Kidney (tissue), 2 donors: ENCODE results near the gene MKNK2. TPM values are rescaled to one million over a fixed set of nuclear protein-coding genes. Genes with fewer than 3 reads are reported as not detected.

Experiments used
- polyA plus RNA-seq: library from polyadenylated mRNA; stranded (reverse); fragments of 350-450 nt; fragmentation: Illumina TruSeq; extraction: RNeasy Lipid Tissue Mini Kit (QIAGEN cat#74804); gene quantifications from one replicate; pipeline ENCODE4 v1.2.3, GENCODE V29; 2014; ENCODE audit warnings: low read depth, low replicate concordance; ENCODE audit not compliant: insufficient read depth
- total RNA-seq: library from RNA; stranded (reverse); fragmentation: NEBNext Ultra II Directional; extraction: Animal tissue kit (Norgen Biotek cat#: 25700); gene quantifications from one replicate; pipeline ENCODE4 v1.2.1, GENCODE V29; 2021
- donor health status: DM: yes; HTN: yes; CAD: no.

MKNK2 gene
- total and polyA plus RNA-seq, 2 donors from 2014 or later = 67.2 to 190 TPM

Other genes starting within 250 kb of the MKNK2 start
- gene ATP8B3, start 239.0 kb downstream of the MKNK2 start, total RNA-seq = 3.6 TPM
- gene ATP8B3, start 239.0 kb downstream of the MKNK2 start, polyA plus RNA-seq = 0.24 TPM
- gene REXO1, start 202.8 kb downstream of the MKNK2 start, total RNA-seq = 36.8 TPM
- 12.1 TPM for gene REXO1, start 202.8 kb downstream of the MKNK2 start, polyA plus RNA-seq
- 22.2 TPM for gene KLF16, start 187.7 kb downstream of the MKNK2 start, total RNA-seq
- 10.4 TPM for gene KLF16, start 187.7 kb downstream of the MKNK2 start, polyA plus RNA-seq
- gene ABHD17A, start 165.7 kb downstream of the MKNK2 start, total RNA-seq = 63.8 TPM
- 65.1 TPM for gene ABHD17A, start 165.7 kb downstream of the MKNK2 start, polyA plus RNA-seq
- 10.3 TPM for gene ADAT3, start 145.8 kb downstream of the MKNK2 start, total RNA-seq
- gene ADAT3, start 145.8 kb downstream of the MKNK2 start, polyA plus RNA-seq = 6.1 TPM
- gene SCAMP4, start 145.8 kb downstream of the MKNK2 start, total RNA-seq = 90.1 TPM
- 49.5 TPM for gene SCAMP4, start 145.8 kb downstream of the MKNK2 start, polyA plus RNA-seq
- gene CSNK1G2, start 110.1 kb downstream of the MKNK2 start, total RNA-seq = 66.2 TPM
- gene CSNK1G2, start 110.1 kb downstream of the MKNK2 start, polyA plus RNA-seq = 33.1 TPM
- 70.3 TPM for gene BTBD2, start 35.5 kb downstream of the MKNK2 start, total RNA-seq
- 57.0 TPM for gene BTBD2, start 35.5 kb downstream of the MKNK2 start, polyA plus RNA-seq
- gene MOB3A, start 45.1 kb upstream of the MKNK2 start, total RNA-seq = 59.7 TPM
- 16.9 TPM for gene MOB3A, start 45.1 kb upstream of the MKNK2 start, polyA plus RNA-seq
- gene IZUMO4, start 45.7 kb upstream of the MKNK2 start, total RNA-seq = 4.3 TPM
- 8.9 TPM for gene IZUMO4, start 45.7 kb upstream of the MKNK2 start, polyA plus RNA-seq
- 125 TPM for gene AP3D1, start 100.3 kb upstream of the MKNK2 start, total RNA-seq
- gene AP3D1, start 100.3 kb upstream of the MKNK2 start, polyA plus RNA-seq = 68.4 TPM
- 32.0 TPM for gene DOT1L, start 112.7 kb upstream of the MKNK2 start, total RNA-seq
- gene DOT1L, start 112.7 kb upstream of the MKNK2 start, polyA plus RNA-seq = 5.7 TPM
- 59.7 TPM for gene PLEKHJ1, start 185.1 kb upstream of the MKNK2 start, total RNA-seq
- 156 TPM for gene PLEKHJ1, start 185.1 kb upstream of the MKNK2 start, polyA plus RNA-seq
- 64.1 TPM for gene SF3A2, start 185.6 kb upstream of the MKNK2 start, total RNA-seq
- gene SF3A2, start 185.6 kb upstream of the MKNK2 start, polyA plus RNA-seq = 25.7 TPM
- 1.0 TPM for gene AMH, start 198.1 kb upstream of the MKNK2 start, total RNA-seq
- gene AMH, start 198.1 kb upstream of the MKNK2 start, polyA plus RNA-seq = 0.60 TPM
- gene JSRP1, start 205.2 kb upstream of the MKNK2 start, total RNA-seq = 5.0 TPM
- gene JSRP1, start 205.2 kb upstream of the MKNK2 start, polyA plus RNA-seq = 0.37 TPM
- 2.1 TPM for gene PEAK3, start 230.9 kb upstream of the MKNK2 start, total RNA-seq
- gene PEAK3, start 230.9 kb upstream of the MKNK2 start, polyA plus RNA-seq = not detected